ENCODE data around the gene G2E3. TPM values are rescaled to one million over a fixed set of nuclear protein-coding genes. Genes with fewer than 3 reads are reported as not detected.

G2E3 gene
- total and polyA plus RNA-seq, 2 donors (not counting 3 experiments of a cell fraction or from before 2014, with no cell fraction given) = 4.2 to 34.8 TPM

GRCh38 chr14:30528119-30528518 lies 30.8 kb upstream of the G2E3 start:
- dilution Hi-C loops (cut with MboI; ENCODE audit: extremely low pct_ligation_motif_present, low sequenced_read_pairs) (no loop called here), intact Hi-C loops (cut with micrococcal nuclease) (loop anchor here (10.0 kb wide), 1 partner anchor 1773 kb away; no protein-coding TSS in a partner anchor)
- no peaks in the 10 kb centered on the region for H3K9me3 ChIP-seq (replicated peaks; ENCODE audit: control insufficient read depth, insufficient read depth, low read length)
- H3K4me2 ChIP-seq (ENCODE audit: insufficient read depth, low read length) = no peak overlapping the region
- no peaks in the 10 kb centered on the region for H3K4me1 ChIP-seq (ENCODE audit: control insufficient read depth, extremely low read depth, insufficient read depth, low read length)
- H4K20me1 ChIP-seq (replicated peaks; ENCODE audit: control insufficient read depth, extremely low read depth, insufficient read depth, low read length) = no peaks in the 10 kb centered on the region
- TF ChIP-seq CTCF (IDR thresholded peaks at IDR 0.05; ENCODE audit: extremely low read depth in 1 of 2, insufficient read depth in 1 of 2, low read depth in 1 of 2, low read length in 2 of 2) (no peak), GATA2 (IDR thresholded peaks at IDR 0.05; ENCODE audit: insufficient read depth, insufficient read length, low read depth, low read length) (no peak), EZH2 (IDR thresholded peaks at IDR 0.05; ENCODE audit: borderline replicate concordance, low read depth, low read length, severe bottlenecking) (no peak), POLR2AphosphoS5 (IDR thresholded peaks at IDR 0.05; ENCODE audit: insufficient read depth, low read depth, low read length) (no peak), MAX (IDR thresholded peaks at IDR 0.05; ENCODE audit: insufficient read depth, insufficient read length) (no peak), FOS (IDR thresholded peaks at IDR 0.05; ENCODE audit: borderline replicate concordance, insufficient read depth, low read length) (no peak), JUN (IDR thresholded peaks at IDR 0.05; ENCODE audit: borderline replicate concordance, insufficient read depth, insufficient read length, low read depth) (no peak)
- no peaks in the 10 kb centered on the region for H3K9me1 ChIP-seq (replicated peaks; ENCODE audit: control insufficient read depth, extremely low read depth, insufficient read depth, low read length)
- no peaks in the 10 kb centered on the region for H3K27me3 ChIP-seq (ENCODE audit: control insufficient read depth in 2 of 2, insufficient read depth in 2 of 2, low read length in 2 of 2)
- no peak overlapping the region for H2AFZ ChIP-seq (ENCODE audit: low read depth, low read length)
- FAIRE-seq = no peak
- no TSS peak for BruUV-seq (replicated peaks)
- POLR2A ChIA-PET = no interaction called here
- no peaks in the 10 kb centered on the region for H3K79me2 ChIP-seq (ENCODE audit: control insufficient read depth, insufficient read depth, low read length)
- no peaks in the 10 kb centered on the region for H3K36me3 ChIP-seq (ENCODE audit: control insufficient read depth in 2 of 2, extremely low read depth in 1 of 2, insufficient read depth in 2 of 2, low read length in 2 of 2)
- no peak for DNase-seq (ENCODE audit: low read depth, low spot score)
- H3K9ac ChIP-seq (replicated peaks; ENCODE audit: extremely low read depth, insufficient read depth, low read length) = no peak overlapping the region
- H3K4me3 ChIP-seq (replicated peaks in 1 of 3; ENCODE audit: insufficient read depth in 1 of 3, low read depth in 1 of 3, low read length in 3 of 3) = no peak overlapping the region
- CTCF ChIA-PET = no interaction called here
- H3K27ac ChIP-seq (ENCODE audit: insufficient read depth, low read depth, low read length) = no peak overlapping the region

Data from endothelial cell of umbilical vein (primary cell).